ENCODE results near the gene MORC3. TPM values are rescaled to one million over a fixed set of nuclear protein-coding genes. Genes with fewer than 3 reads are reported as not detected.

MORC3 gene
- total and polyA plus RNA-seq, 9 of the 15 experiments (the other 6 are each of a cell fraction or from before 2014, with no cell fraction given): 12.7 to 53.7 (median 36.0) TPM

GRCh38 chr21:36297938-36298572 lies 21.9 kb upstream of the MORC3 start (continued):
- TF ChIP-seq ATF7 (IDR thresholded peaks at IDR 0.05): no peak; the same call in 1 of the 2 replicates
- TF ChIP-seq TCF3 (CRISPR knock-in tag; IDR thresholded peaks at IDR 0.05): no peak
- TF ChIP-seq BRCA1 (IDR thresholded peaks at IDR 0.05): no peak
- TF ChIP-seq BRCA1 (CRISPR knock-in tag; IDR thresholded peaks at IDR 0.05): no peak
- TF ChIP-seq NCOR1 (IDR thresholded peaks at IDR 0.05): no peak; the same call in 1 of the 2 replicates
- no peak; the same call in 1 of the 2 replicates for TF ChIP-seq ZNF79 (CRISPR knock-in tag; IDR thresholded peaks at IDR 0.05; ENCODE audit: low read depth)
- TF ChIP-seq GATA2 (CRISPR knock-in tag; IDR thresholded peaks at IDR 0.05): no peak
- no peak for TF ChIP-seq ZNF561 (CRISPR knock-in tag; conservative IDR thresholded peaks at IDR 0.05)

GRCh38 chr21:36306872-36307534 lies 13.0 kb upstream of the MORC3 start:
- Histone ChIP-seq H3K27me3 (ENCODE audit: control insufficient read depth in 2 of 2, insufficient read depth in 2 of 2, low read length in 2 of 2) (no peaks in the 10 kb centered on the region; a peak in 2 of 5 replicates), H4K20me1 (replicated peaks; ENCODE audit: control insufficient read depth, insufficient read depth, low read length) (no peaks in the 10 kb centered on the region), H3K9me1 (ENCODE audit: control insufficient read depth, insufficient read depth, low read length) (no peaks in the 10 kb centered on the region), H3K36me3 (ENCODE audit: control insufficient read depth, insufficient read depth, low read length) (no peaks in the 10 kb centered on the region), H2AFZ (ENCODE audit: low read depth, low read length) (no peak overlapping the region), H3K4me1 (replicated peaks in 1 of 2; ENCODE audit: control insufficient read depth in 2 of 2, insufficient read depth in 2 of 2, low read length in 2 of 2) (no peaks in the 10 kb centered on the region; a peak in 1 of 5 replicates), H3K4me3 (no peak overlapping the region), H3K27ac (ENCODE audit: extremely low read depth, low read depth, low read length) (no peak overlapping the region), H3K9ac (ENCODE audit: insufficient read depth in 1 of 2, low read depth in 2 of 2, low read length in 2 of 2) (no peak overlapping the region), H3K9me3 (replicated peaks; ENCODE audit: control insufficient read depth, insufficient read depth, low read depth, low read length) (peaks cover 7% of the 10 kb centered on the region), H3K4me2 (ENCODE audit: insufficient read depth, low read length) (no peak overlapping the region), H3K79me2 (ENCODE audit: control insufficient read depth, insufficient read depth, low read length) (no peaks in the 10 kb centered on the region)
- intact Hi-C loops (cut with micrococcal nuclease): no loop called here
- 41% methylated on average over 5 of the region's 6 CpGs for WGBS (ENCODE audit: insufficient coverage, low coverage, missing lambda C conversion rate)
- TF ChIP-seq NKRF (IDR thresholded peaks at IDR 0.05; ENCODE audit: borderline replicate concordance) (no peak), POLR2AphosphoS2 (IDR thresholded peaks at IDR 0.05; ENCODE audit: low read length) (no peak), GATAD2A (IDR thresholded peaks at IDR 0.05) (no peak), TAF9B (IDR thresholded peaks at IDR 0.05; ENCODE audit: partially characterized antibody) (no peak), RBM25 (IDR thresholded peaks at IDR 0.05; ENCODE audit: low read depth, low read length, severe bottlenecking) (no peak), ETS2 (tag; IDR thresholded peaks at IDR 0.05; ENCODE audit: borderline replicate concordance, poor library complexity, severe bottlenecking) (no peak), ZNF655 (CRISPR knock-in tag; IDR thresholded peaks at IDR 0.05) (no peak), MTA3 (IDR thresholded peaks at IDR 0.05; ENCODE audit: borderline replicate concordance) (no peak), KLF13 (tag; IDR thresholded peaks at IDR 0.05; ENCODE audit: borderline replicate concordance, low read depth) (no peak)
- no TSS peak for BruUV-seq (replicated peaks)
- ChIA-PET CTCF (ENCODE audit: low intra/inter-chr PET ratio) (no interaction called here), POLR2A (no interaction called here)
- no peak for ATAC-seq
- FAIRE-seq: no peak
- in situ Hi-C loops (cut with MboI): no loop called here
- no peak for DNase-seq (ENCODE audit: extremely low read depth in 1 of 4, low spot score in 3 of 4)
